ENCODE measurements around the gene PDE9A. TPM values are rescaled to one million over a fixed set of nuclear protein-coding genes. Genes with fewer than 3 reads are reported as not detected.

The PDE9A gene
- total RNA-seq, 1 experiment from 2014 or later, result 31.9 TPM

DNA sequence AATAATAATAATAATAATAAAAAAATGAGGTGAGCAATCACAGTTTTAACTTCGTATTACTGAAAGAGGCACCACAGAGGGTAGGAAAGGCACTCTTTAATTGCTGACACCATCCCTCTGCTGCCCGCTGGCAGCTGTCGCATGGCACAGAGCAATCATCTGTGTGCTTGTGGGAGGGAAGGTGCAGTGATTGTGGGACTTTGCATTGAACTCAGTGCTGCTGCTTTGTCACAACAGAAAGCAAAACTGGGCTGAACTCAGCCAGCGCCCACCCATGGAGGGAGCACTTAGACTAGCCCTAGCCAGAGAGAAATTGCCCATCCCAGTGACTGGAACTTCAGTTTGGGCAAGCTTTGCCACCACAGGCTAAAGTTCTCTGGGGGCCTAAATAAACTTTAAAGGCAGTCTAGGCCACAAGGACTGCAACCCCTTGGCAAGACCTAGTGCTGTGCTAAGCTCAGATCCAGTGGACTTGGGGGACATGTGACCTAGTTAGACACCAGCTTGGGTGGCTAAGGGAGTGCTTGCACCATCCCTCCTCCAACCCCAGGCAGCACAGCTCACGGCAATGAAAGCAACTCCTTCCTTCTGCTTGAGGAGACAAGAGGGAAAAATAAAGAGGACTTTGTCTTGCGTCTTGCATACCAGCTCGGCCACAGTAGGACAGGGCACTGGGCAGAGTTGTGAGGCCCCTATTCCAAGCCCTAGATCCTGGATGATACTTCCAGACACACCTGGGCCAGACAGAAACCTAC lies 166.6 kb downstream of the PDE9A start:
- no peak overlapping the region for H3K27ac ChIP-seq (ENCODE audit: insufficient read length, low read depth, low read length)
- Mint-ChIP-seq H3K27ac (peak overlapping the region in 1 of 3 experiments; percentile 31; a peak in 1 of 7 replicates), H3K4me1 (peaks cover 0 to 2% of the 10 kb centered on the region in 2 experiments; a peak in 2 of 4 replicates), H3K36me3 (ENCODE audit: insufficient read depth in 1 of 3, low read depth in 3 of 3) (peaks cover 11 to 14% (median 11%) of the 10 kb centered on the region in 3 experiments), H3K4me3 (no peak overlapping the region), H3K9me3 (peaks cover 25 to 27% of the 10 kb centered on the region in 2 experiments), H3K27me3 (ENCODE audit: low read depth) (peaks cover 13% of the 10 kb centered on the region)
- H3K4me2 ChIP-seq (ENCODE audit: insufficient read depth, insufficient read length, low read length), result no peak overlapping the region
- no peaks in the 10 kb centered on the region; the same call in 1 of the 2 replicates for H3K4me1 ChIP-seq (ENCODE audit: insufficient read depth, low read length)
- H3K27me3 ChIP-seq (ENCODE audit: insufficient read depth, low read length), result no peaks in the 10 kb centered on the region
- H2BK20ac ChIP-seq (ENCODE audit: low read depth, low read length, poor library complexity, severe bottlenecking), result no peak overlapping the region
- H3K23ac ChIP-seq (ENCODE audit: insufficient read length, low read depth, low read length), result no peak overlapping the region
- no peak overlapping the region for H3T11ph ChIP-seq (ENCODE audit: low read length)
- WGBS (ENCODE audit: extremely low coverage, insufficient read length, low lambda C conversion rate), result no CpG with 5 or more reads among the region's 7 CpGs
- H4K20me1 ChIP-seq (ENCODE audit: control insufficient read depth, insufficient read depth, insufficient read length), result no peaks in the 10 kb centered on the region
- no peak overlapping the region for H4K5ac ChIP-seq (ENCODE audit: insufficient read length, low read depth, low read length)
- no peaks in the 10 kb centered on the region for H3K79me1 ChIP-seq (ENCODE audit: insufficient read depth, low read depth, low read length, poor library complexity, severe bottlenecking)
- H2BK5ac ChIP-seq (ENCODE audit: insufficient read length, low read length), result no peak overlapping the region
- H3K18ac ChIP-seq (ENCODE audit: insufficient read length, low read depth, low read length), result no peak overlapping the region
- no peak overlapping the region for H4K8ac ChIP-seq (replicated peaks; ENCODE audit: insufficient read length, low read depth, low read length)
- no peak overlapping the region for H2AFZ ChIP-seq (ENCODE audit: low read length)
- DNase-seq, result no peak
- H3K23me2 ChIP-seq (ENCODE audit: insufficient read length, low read depth, low read length, poor library complexity, severe bottlenecking), result no peaks in the 10 kb centered on the region
- no peaks in the 10 kb centered on the region for H3K79me2 ChIP-seq (ENCODE audit: insufficient read depth, low read length)
- peaks cover 12% of the 10 kb centered on the region for H3K9me3 ChIP-seq (ENCODE audit: control insufficient read depth, low read depth, low read length)
- no peak overlapping the region for H3K56ac ChIP-seq (ENCODE audit: insufficient read length, low read depth, low read length)
- no peak overlapping the region for H3K9ac ChIP-seq (ENCODE audit: extremely low read depth, insufficient read length, low read length)
- no peak overlapping the region for H2BK120ac ChIP-seq (ENCODE audit: low read depth, low read length, poor library complexity, severe bottlenecking)
- H2BK15ac ChIP-seq (ENCODE audit: low read depth, low read length), result no peak overlapping the region
- H3K4ac ChIP-seq (ENCODE audit: low read depth, low read length), result no peak overlapping the region
- no peak overlapping the region for H2BK12ac ChIP-seq (ENCODE audit: insufficient read length, low read depth, low read length)
- H4K91ac ChIP-seq (ENCODE audit: insufficient read length, low read depth, low read length), result no peak overlapping the region
- TF ChIP-seq, protein P1, sequence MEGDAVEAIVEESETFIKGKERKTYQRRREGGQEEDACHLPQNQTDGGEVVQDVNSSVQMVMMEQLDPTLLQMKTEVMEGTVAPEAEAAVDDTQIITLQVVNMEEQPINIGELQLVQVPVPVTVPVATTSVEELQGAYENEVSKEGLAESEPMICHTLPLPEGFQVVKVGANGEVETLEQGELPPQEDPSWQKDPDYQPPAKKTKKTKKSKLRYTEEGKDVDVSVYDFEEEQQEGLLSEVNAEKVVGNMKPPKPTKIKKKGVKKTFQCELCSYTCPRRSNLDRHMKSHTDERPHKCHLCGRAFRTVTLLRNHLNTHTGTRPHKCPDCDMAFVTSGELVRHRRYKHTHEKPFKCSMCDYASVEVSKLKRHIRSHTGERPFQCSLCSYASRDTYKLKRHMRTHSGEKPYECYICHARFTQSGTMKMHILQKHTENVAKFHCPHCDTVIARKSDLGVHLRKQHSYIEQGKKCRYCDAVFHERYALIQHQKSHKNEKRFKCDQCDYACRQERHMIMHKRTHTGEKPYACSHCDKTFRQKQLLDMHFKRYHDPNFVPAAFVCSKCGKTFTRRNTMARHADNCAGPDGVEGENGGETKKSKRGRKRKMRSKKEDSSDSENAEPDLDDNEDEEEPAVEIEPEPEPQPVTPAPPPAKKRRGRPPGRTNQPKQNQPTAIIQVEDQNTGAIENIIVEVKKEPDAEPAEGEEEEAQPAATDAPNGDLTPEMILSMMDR (conservative IDR thresholded peaks at IDR 0.05), result no peak
- no peak overlapping the region for H3K14ac ChIP-seq (ENCODE audit: insufficient read depth, low read length)
- H2AK5ac ChIP-seq (ENCODE audit: insufficient read length, low read length), result no peak overlapping the region
